ENCODE data around the gene OLFM4.

GRCh38 chr13:53048880-53049279 lies 20.3 kb downstream of the OLFM4 start:
- TF ChIP-seq POLR2A (IDR thresholded peaks at IDR 0.05) (no peak), POLR2AphosphoS5 (IDR thresholded peaks at IDR 0.05) (no peak), CTCF (IDR thresholded peaks at IDR 0.05) (no peak)
